ENCODE results near the gene CALML4. TPM values are rescaled to one million over a fixed set of nuclear protein-coding genes. Genes with fewer than 3 reads are reported as not detected.
A peak's percentile ranks its signal among the peaks of the same experiment; 100 is the strongest.

Gene CALML4
- polyA plus RNA-seq, 1 donor (not counting 4 experiments of a cell fraction or from before 2014, with no cell fraction given): 7.0 TPM

DNA sequence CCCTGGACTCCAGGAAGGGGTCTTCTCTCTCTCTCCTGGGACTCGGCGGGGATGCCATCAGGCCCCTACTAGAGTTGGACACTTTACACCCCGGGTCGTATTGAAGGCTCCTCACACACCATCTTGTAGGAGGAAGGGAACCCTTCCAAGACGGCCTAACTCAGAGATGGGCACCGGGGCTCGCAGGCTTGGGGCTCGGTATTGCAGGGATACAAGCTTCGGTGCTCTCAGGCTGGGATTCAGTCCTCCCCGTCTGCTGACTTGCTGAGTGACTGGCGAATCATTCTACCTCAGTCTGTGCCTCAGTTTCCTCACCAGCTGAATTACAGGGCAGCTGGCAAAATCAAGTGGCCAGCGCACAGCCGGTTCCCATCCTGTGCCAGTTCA is 419 bp upstream of the CALML4 start:
- H3K9me3 ChIP-seq (ENCODE audit: control insufficient read depth, low read depth, low read length): no peaks in the 10 kb centered on the region
- H3K4me3 ChIP-seq (ENCODE audit: control insufficient read depth in 2 of 3, extremely low read depth in 1 of 3, insufficient read depth in 2 of 3, low read depth in 1 of 3, low read length in 3 of 3): peak overlapping the region in 2 of 3 experiments; percentile 14 to 36
- no peaks in the 10 kb centered on the region for H3K27me3 ChIP-seq (ENCODE audit: control insufficient read depth, extremely low read depth, insufficient read depth, low read length)
- TF ChIP-seq EZH2 (IDR thresholded peaks at IDR 0.05; ENCODE audit: low read length): no peak
- TF ChIP-seq, protein P1, sequence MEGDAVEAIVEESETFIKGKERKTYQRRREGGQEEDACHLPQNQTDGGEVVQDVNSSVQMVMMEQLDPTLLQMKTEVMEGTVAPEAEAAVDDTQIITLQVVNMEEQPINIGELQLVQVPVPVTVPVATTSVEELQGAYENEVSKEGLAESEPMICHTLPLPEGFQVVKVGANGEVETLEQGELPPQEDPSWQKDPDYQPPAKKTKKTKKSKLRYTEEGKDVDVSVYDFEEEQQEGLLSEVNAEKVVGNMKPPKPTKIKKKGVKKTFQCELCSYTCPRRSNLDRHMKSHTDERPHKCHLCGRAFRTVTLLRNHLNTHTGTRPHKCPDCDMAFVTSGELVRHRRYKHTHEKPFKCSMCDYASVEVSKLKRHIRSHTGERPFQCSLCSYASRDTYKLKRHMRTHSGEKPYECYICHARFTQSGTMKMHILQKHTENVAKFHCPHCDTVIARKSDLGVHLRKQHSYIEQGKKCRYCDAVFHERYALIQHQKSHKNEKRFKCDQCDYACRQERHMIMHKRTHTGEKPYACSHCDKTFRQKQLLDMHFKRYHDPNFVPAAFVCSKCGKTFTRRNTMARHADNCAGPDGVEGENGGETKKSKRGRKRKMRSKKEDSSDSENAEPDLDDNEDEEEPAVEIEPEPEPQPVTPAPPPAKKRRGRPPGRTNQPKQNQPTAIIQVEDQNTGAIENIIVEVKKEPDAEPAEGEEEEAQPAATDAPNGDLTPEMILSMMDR (optimal IDR thresholded peaks at IDR 0.05 in 1 of 3, IDR thresholded peaks at IDR 0.05 in 1 of 3, conservative IDR thresholded peaks at IDR 0.05 in 1 of 3; ENCODE audit: extremely low read depth in 1 of 3, insufficient read depth in 2 of 3, low read length in 3 of 3): no peak
- peak overlapping the region; percentile 45 for H3K4me2 ChIP-seq (ENCODE audit: control insufficient read depth, extremely low read depth, insufficient read depth, low read depth, low read length)
- H3K4me1 ChIP-seq (ENCODE audit: control insufficient read depth, extremely low read depth, insufficient read depth, low read length): peaks cover 24% of the 10 kb centered on the region
- FAIRE-seq (no peak), DNase-seq (ENCODE audit: low read depth, low spot score) (no peak)
- no peak overlapping the region for H3K27ac ChIP-seq (ENCODE audit: control insufficient read depth, insufficient read depth, low read length)
- H4K20me1 ChIP-seq (ENCODE audit: control insufficient read depth, extremely low read depth, insufficient read depth, low read length): no peaks in the 10 kb centered on the region
- dilution Hi-C loops (cut with MboI; ENCODE audit: extremely low pct_ligation_motif_present, low sequenced_read_pairs): no loop called here
- H3K79me2 ChIP-seq (ENCODE audit: control insufficient read depth, insufficient read depth, low read length): no peaks in the 10 kb centered on the region
- H3K36me3 ChIP-seq (ENCODE audit: control insufficient read depth in 2 of 2, extremely low read depth in 1 of 2, insufficient read depth in 2 of 2, low read length in 2 of 2): peaks cover 0 to 3% of the 10 kb centered on the region in 2 experiments
- H3K9me1 ChIP-seq (ENCODE audit: control insufficient read depth, extremely low read depth, insufficient read depth, low read length): no peaks in the 10 kb centered on the region
- H2AFZ ChIP-seq (ENCODE audit: control insufficient read depth, low read length): no peak overlapping the region
- H3K9ac ChIP-seq (ENCODE audit: control insufficient read depth, extremely low read depth, insufficient read depth, low read length): peak overlapping the region; percentile 29

DNA sequence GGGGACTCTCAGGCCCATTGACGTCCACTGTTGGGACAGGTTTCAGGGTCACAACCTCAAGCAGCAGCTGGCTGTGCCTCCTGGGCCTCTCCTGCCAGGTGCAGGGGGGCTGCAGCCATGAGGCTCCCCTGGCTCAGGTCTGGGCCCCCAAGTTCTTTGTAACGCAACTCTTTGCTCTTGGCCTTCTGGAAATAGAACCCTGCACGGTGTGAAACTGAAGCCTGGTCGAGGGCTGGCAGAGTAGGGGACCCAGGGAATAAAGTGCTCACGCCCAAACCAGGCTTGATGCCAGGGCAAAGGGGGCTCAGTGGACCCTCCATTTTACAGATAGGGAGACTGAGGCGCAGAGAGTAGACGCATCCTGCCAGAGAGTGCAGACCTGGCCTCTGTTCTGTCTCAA is 771 bp downstream of the CALML4 start:
- Histone ChIP-seq H3K79me2 (ENCODE audit: control insufficient read depth, insufficient read depth, low read length) (no peaks in the 10 kb centered on the region), H3K4me3 (ENCODE audit: control insufficient read depth in 2 of 3, extremely low read depth in 1 of 3, insufficient read depth in 2 of 3, low read depth in 1 of 3, low read length in 3 of 3) (no peak overlapping the region), H3K4me2 (ENCODE audit: control insufficient read depth, extremely low read depth, insufficient read depth, low read depth, low read length) (no peak overlapping the region), H3K27me3 (ENCODE audit: control insufficient read depth, extremely low read depth, insufficient read depth, low read length) (no peaks in the 10 kb centered on the region), H3K9me3 (ENCODE audit: control insufficient read depth, low read depth, low read length) (no peaks in the 10 kb centered on the region), H4K20me1 (ENCODE audit: control insufficient read depth, extremely low read depth, insufficient read depth, low read length) (no peaks in the 10 kb centered on the region), H3K9me1 (ENCODE audit: control insufficient read depth, extremely low read depth, insufficient read depth, low read length) (no peaks in the 10 kb centered on the region), H3K36me3 (ENCODE audit: control insufficient read depth in 2 of 2, extremely low read depth in 1 of 2, insufficient read depth in 2 of 2, low read length in 2 of 2) (peaks cover 0 to 1% of the 10 kb centered on the region in 2 experiments), H3K9ac (ENCODE audit: control insufficient read depth, extremely low read depth, insufficient read depth, low read length) (no peak overlapping the region), H3K27ac (ENCODE audit: control insufficient read depth, insufficient read depth, low read length) (no peak overlapping the region), H3K4me1 (ENCODE audit: control insufficient read depth, extremely low read depth, insufficient read depth, low read length) (peaks cover 15% of the 10 kb centered on the region), H2AFZ (ENCODE audit: control insufficient read depth, low read length) (no peak overlapping the region)
- no peak for TF ChIP-seq EZH2 (IDR thresholded peaks at IDR 0.05; ENCODE audit: low read length)
- TF ChIP-seq, protein P1 (optimal IDR thresholded peaks at IDR 0.05 in 1 of 3, IDR thresholded peaks at IDR 0.05 in 1 of 3, conservative IDR thresholded peaks at IDR 0.05 in 1 of 3; ENCODE audit: extremely low read depth in 1 of 3, insufficient read depth in 2 of 3, low read length in 3 of 3): no peak
- dilution Hi-C loops (cut with MboI; ENCODE audit: extremely low pct_ligation_motif_present, low sequenced_read_pairs): no loop called here
- DNase-seq (ENCODE audit: low read depth, low spot score): no peak
- FAIRE-seq: no peak

Data from keratinocyte (primary cell).